Suprapubic skin (tissue), 3 donors: Measurements from ENCODE around the gene TBC1D2B.

ENCODE experiments used
- CTCF ChIP-seq, 2 donors: fragments of 200-600 bp in 1 of 2; fragments of 450-650 bp in 1 of 2; sonication (generic) in 1 of 2; IDR thresholded peaks; one replicate each; pipeline ENCODE4 v1.5.1; 2016 to 2019; ENCODE audit warnings: antibody characterized with exemption in 2 of 2, mild to moderate bottlenecking in 1 of 2, moderate library complexity in 1 of 2
- POLR2AphosphoS5 ChIP-seq, 3 donors: sonication (generic); formaldehyde crosslinking; IDR thresholded peaks; one replicate each; pipeline ENCODE4 v1.6.1; 2017; ENCODE audit warnings: antibody characterized with exemption in 3 of 3

DNA sequence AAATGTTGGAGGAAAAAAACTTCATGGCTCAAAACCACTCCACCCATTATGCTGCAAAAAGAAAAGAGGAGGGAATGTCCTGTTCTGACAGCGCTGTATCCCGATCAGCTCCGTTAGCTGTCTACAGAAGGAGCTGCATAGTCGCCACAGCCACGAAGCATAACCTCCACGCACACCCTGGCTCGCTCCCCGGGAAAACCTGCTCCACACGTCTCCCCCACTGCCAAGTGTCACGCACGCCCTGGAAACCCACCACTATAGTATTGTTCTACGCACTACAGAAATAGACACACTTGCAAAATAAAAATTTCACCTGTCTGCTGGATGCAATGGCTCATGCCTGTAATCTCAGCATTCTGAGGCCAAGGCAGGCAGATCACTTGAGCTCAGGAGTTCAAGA, 55.8 kb downstream of the TBC1D2B start:
- TF ChIP-seq CTCF (IDR thresholded peaks at IDR 0.05) (no peak), POLR2AphosphoS5 (IDR thresholded peaks at IDR 0.05) (no peak)
